NCI-H2029 treated with DMSO at 0.1 percent for 48 hours (cell line): ENCODE measurements around the gene CYSRT1.

ENCODE experiments used
- DNase-seq: peaks from one replicate; lab custom pipeline; 2025; lab: John Stamatoyannopoulos, UW

CYSRT1 gene

GRCh38 chr9:137190315-137190856 is 34.6 kb upstream of the CYSRT1 start:
- no peak for DNase-seq

- no peak for DNase-seq
These were observed 33.7 kb upstream of the CYSRT1 start for GRCh38 chr9:137191245-137191644.

GRCh38 chr9:137191691-137192447 is 33.1 kb upstream of the CYSRT1 start:
- DNase-seq = no peak

DNA sequence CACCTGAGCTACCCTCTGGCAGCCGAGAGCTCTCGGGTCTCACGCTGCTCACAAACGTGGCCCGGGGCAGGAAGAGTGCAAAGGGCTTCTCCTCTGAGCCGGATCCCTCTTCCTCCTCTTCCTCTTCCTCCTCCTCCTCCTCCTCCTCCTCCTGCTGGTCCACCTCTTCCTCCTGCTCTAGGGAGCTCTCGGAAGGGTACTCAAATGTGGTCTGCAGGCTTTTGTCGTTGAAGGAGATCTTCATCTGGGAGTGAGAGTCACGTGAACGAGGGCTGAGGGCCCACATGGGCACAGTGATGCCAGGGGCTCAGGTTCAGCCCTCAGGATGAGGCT is 32.6 kb upstream of the CYSRT1 start:
- no peak for DNase-seq

DNA sequence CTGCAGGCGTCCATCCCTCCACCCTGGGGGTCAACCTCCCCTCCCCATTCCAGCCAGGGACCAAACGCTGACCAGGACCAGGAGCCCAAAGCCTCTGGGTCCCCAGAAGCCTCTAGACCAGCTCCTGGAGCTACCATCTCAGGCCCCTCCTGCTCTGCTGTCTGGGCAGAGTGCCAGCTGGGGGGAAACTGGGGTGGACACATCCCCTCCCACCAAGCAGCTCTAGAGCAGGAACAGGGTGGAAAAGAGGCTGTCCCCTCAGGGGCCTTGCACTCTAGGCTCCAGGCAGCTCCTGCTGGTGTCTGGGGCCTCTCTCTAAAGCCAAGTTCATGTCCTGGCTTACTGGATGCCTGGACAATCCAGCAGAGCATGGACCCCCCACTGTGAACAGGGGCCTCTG is 32.1 kb upstream of the CYSRT1 start:
- DNase-seq = no peak

DNA sequence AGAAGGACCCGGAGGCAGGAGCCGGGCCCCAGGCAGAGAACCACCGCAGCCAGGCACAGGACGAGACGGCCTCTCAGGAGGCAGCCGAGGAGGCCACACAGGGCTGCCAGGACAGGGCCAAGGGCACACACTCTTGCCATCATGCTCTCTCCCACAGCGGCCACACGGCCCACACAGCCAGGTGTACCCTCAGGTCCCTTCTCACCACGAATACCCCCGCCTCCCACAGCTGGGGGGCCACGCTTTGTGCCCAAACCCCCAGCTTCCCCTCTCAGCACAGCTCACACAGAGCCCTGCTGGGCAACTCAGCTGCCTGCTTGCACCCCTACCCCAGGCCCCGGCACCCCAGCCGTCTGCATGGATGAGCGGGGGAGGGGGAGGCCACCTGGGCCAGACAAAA is 31.2 kb upstream of the CYSRT1 start:
- no peak for DNase-seq

- no peak for DNase-seq
These were observed 30.6 kb upstream of the CYSRT1 start for GRCh38 chr9:137194388-137194787.

DNA sequence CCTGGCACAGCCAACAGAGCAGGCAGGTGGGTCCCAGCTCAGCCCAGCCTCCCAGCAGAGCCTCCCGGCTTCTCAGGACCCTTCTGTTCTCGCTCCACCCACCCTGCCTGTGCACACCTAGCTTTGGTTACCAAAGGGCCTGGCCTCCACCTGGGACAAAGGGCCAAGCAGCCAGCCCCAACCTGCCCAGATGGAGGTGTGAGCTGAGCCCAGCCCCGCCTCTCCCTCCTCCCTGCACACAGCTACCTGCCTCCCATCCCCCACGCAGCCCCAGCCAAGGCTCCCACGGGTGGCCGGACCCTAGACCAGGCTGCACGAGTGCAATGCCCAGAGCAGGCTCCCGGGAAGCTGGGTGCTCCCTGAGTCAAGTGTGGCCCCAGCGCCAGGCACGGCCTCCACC is 30.1 kb upstream of the CYSRT1 start:
- peak; percentile 27 for DNase-seq

GRCh38 chr9:137195525-137196220 is 29.3 kb upstream of the CYSRT1 start:
- DNase-seq = peak; percentile 93

DNA sequence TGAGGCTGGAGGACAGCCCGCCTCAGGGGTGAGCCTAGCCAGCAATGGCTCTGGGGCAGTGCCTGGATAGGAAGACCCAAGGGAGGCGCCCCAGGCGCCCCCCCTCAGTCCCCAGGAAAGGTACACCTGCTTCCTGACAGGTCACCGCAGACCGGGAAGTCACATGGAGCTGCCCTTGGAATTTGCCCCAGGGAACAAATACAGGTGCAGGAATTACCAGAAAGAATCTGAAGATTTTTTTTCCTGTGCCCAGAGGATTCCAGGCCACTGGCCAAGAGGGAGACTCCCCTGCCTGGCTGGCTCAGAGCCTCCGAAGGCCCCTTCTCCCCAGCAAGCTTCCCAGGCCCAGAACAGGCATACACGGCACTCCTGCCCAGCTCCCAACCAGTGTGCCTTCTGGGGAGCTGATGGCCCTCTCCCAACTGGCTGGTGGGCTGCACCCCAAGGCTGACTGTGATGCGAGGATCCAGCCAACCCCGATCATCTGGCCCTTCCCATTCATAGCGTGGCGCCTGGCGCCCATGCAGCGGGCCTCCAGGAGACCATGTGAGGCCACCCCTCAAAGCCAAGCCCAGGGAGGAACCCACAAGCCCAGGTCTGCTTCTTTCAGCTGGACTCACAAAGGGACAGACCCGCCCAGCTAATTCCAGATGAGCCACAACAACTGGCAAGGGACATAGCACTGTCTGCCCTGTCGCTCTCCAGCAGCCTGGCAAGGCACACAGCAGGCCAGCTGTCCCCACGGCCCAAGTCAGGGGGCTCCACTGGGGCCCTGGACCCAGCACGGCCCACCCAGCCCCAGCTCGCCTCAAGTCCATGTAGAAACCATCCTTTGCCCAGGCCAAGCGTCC is 26.7 kb upstream of the CYSRT1 start:
- DNase-seq = no peak

GRCh38 chr9:137198902-137199283 is 26.1 kb upstream of the CYSRT1 start:
- DNase-seq = no peak

- no peak for DNase-seq
These were observed 25.4 kb upstream of the CYSRT1 start for GRCh38 chr9:137199411-137200121.

DNA sequence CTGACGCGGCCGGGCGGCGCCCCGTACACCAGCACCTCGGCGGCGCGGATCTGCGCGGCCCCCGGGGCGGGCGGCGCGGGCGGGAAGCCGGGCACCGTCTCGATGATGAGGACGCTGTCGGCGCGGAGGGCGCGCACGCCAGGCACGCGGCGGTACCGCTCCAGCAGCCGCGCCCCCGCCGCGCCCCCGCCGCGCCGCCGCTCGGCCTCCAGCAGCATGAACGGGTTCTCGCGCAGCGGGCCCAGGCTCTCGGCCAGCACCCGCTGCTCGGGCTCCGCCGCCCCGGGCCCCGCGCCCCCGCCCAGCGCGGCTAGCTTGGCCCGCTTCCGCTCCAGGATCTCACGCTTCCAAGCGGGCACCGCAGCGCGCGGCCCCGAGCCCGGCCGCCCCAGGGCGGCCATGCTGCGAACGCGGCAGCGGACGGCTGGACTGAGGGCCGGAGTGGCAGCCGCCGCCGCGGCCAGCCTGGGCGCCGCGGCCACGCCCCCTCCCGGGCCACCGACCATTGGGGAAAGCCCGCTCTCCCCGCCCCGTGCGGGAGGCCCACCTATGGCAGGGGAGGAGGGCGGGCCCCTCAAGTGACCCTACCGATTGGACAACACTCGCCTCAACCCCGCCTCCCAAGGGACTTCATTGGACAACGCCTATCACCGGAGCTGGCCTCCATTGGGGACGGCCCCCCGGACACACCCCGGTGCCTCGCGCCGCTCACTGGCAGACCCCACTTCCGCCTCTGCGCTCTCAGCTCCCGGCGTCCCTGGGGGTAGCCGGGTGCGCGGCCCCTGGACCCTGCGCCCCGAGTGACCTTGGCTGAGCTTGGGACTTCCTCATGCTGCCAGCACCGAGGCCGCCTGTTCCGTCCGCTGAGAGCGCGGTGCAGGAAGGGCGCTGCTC is 24.4 kb upstream of the CYSRT1 start, which contains the start of gene TPRN:
Gene TPRN (minus strand): TSS at position 431 of the 894 bp plus-strand sequence. CDS start 30 bp downstream, at position 401.
- peak; percentile 94 for DNase-seq

GRCh38 chr9:137201205-137201868 is 23.6 kb upstream of the CYSRT1 start:
- DNase-seq = no peak

GRCh38 chr9:137202966-137203365 is 22.0 kb upstream of the CYSRT1 start:
- no peak for DNase-seq

GRCh38 chr9:137204731-137205125 is 20.2 kb upstream of the CYSRT1 start:
- DNase-seq = no peak

DNA sequence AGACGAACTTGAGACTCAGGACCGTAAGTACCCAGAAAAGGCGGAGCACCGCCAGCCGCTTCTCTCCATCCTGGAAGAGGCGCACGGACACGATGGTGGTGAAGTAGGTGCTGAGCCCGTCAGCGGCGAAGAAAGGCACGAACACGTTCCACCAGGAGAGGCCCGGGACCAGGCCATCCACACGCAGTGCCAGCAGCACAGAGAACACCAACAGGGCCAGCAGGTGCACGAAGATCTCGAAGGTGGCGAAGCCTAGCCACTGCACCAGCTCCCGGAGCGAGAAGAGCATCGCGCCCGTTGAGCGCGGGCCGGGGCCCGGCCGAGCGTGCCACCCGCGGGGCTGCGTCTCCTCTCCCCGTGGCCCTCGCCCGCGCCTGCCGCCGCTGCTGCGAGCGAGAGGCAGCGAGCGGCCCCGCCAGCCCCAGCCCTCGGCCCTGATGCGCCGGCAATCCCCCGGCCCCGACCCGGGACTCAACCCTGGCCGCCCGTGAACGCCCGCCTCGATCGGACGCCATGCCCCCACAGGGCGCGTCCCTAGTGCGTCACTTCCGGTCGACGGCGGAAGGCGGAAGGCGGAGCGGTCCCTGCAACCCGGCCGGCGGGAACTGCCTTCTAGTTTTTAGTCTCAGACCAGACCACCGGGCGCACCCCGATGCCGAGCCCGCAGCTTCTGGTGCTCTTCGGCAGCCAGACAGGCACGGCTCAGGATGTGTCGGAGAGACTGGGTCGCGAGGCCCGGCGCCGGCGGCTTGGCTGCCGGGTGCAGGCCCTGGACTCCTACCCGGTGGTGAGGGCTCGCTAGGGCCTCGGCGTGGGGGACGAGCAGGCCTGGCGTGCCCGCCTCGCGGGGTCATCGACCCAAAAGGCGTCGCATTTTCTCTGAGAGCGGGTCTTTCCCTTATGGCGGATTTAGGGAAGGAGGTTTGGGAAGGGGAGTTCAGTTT is 19.6 kb upstream of the CYSRT1 start, which contains the start of the genes NDOR1 and TMEM203:
Gene NDOR1 (plus strand): TSS at position 575 of the 944 bp plus-strand sequence. CDS start 78 bp downstream, at position 653.
Gene TMEM203 (minus strand): TSS at position 523 of the 944 bp plus-strand sequence. CDS start 234 bp downstream, at position 289.
- peak; percentile 34 for DNase-seq

DNA sequence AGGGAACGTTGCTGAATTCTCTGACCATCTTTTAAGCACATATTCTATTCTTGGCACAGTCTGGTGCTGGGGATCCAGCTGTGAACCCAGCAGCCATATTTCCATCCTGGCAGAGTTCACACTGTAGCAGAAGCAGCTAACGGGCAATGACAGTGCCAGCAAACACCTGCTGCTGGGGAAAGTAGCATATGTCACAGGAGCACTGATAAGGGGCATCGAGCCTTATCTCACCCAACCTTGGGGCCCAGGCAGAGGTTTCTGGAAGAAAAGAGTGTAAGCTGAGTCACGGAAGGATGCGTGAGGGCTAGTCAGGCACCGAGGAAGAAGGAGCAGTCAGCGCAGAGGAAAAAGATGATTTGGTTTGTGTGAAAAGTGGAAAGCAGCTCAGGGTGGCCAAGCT is 18.4 kb upstream of the CYSRT1 start:
- no peak for DNase-seq

DNA sequence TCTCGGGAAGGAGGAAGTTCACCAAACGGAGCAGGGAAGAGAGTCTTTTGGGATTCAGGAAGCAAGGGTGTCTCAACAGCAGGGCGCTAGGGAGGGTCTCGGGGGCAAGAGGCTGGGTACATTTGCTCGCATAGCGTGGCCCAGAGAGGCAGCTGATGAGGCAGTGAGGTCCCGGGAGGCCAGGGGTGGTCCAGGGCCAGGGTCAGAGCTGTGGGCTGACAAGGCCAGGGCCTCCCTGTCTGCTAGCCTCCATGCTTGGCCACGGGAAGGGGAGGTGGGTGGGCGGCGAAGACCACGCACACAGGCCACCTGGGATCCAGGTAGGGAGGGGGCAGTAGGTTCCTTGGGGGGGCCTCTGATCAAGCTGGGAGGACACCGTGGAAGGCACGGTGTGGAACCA is 13.4 kb upstream of the CYSRT1 start:
- no peak for DNase-seq
